ENCODE results near the gene PABPC1L.
"Not testable (repeated sequence)": the region's sequence is repeated elsewhere in the genome, so short reads cannot be mapped to it uniquely, and the experiment has no call there.

PABPC1L gene

DNA sequence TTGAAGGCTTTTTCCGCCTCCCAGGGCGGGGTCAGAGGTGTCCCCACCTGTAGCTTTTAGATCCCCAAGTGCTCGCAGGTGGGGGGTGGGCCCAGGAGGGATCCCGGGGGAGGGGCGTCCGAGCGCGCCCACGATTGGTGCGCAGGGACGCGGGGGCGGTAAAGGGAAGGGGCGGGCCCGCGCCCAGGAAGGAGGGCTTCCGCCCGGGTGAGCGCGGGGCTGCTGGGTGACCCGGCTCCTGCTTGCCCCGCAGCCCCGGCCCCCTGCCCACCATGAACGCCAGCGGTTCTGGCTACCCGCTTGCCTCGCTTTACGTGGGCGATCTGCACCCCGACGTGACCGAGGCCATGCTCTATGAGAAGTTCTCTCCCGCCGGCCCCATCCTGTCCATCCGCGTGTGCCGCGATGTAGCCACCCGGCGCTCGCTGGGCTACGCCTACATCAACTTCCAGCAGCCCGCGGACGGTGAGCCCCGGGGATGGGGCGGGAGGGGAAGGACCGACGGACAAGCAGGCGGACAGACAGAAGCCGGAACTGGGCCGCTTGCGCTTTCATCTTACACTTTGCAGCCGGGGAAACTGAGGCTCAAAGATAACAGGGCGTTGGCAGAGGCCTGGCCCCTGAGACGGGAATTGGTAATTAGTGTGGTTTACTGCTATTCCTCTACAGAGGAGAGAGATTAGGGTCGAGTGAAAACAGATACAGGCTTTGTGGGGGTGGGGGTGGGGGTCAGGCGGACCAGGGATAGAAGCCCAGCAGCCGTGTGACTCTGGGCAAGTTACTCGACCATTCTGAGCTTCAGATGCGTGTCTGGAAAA lies at the start of gene PABPC1L:
PABPC1L (plus strand) TSS at position 189 of the 818 bp plus-strand sequence; CDS start at position 273, 84 bp downstream.
- DNase-seq = no peak

DNA sequence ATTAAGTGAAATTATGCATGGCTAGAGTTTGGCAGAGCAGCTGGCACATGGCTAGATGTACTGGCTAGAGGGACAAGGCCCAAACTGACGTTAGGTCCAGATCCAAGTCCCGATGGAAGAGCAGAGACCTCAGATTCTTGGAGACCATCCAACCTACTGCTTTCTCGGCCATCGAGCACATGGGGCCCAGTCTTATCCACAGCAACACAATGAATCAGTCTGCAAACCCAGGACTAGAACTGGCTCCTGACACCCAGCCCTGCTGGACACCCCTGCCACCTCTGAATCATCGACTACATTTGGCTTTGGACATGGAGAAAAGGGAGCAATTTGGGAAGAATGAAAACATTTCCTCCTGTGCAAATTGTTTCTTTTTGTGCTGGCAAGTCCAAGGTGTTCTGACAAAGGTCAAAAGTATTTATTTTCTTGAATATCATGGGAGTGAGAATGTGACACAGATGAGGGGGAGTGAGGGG lies 48.3 kb upstream of the PABPC1L start:
- DNase-seq = no peak

DNA sequence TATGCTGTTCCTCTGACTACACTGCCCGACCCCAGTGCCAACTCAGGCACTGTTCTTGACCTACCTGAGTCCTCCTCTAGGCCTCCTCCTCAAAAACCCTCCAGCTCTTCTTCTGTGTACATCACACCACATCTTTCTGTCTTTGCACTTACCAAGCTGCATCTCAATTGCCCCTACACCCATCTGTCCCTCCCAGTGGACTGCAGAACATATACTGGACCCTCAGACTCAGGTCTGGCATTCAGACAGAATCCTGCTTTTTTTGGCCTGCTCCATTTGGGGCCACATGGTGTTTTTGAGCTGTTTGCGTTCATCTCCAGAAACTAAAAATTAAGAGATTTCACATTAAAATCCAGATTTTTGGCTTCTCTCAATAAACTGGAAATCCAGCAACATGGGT lies 47.6 kb upstream of the PABPC1L start:
- no peak for DNase-seq

DNA sequence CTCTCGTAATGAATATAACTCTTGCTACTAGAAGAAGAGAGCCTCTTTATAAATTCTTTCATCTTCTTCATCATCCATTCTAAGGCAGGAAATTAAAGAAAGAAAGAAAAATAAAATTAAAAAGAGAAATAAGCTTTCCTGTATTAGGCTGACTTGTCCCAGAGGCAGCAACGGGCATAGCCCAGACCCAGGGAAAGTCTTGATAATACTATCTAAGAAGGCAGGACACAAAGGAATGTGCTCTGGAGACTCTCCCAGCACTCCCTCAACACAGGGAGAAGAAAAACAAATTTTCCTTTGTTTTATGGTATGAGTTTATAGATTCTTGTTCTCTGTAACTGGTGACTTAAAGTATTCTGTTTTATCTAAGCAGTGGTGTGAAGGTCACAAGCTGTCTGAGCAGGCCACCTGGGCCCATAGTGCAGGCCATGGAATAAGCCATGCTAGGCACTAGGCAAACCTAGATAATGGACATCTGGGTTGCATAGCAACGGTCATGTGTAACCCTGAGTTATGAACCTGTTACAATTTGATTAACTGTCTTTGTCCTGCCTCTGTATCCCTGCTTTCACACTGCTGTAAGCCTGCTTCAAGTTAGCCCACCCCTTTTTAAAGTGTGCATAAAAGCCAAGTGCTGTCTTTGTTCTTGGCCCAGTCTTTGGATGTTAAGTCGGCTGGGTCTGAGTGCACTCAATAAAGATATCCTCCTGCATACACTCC lies 46.3 kb upstream of the PABPC1L start:
- DNase-seq = not testable (repeated sequence)

DNA sequence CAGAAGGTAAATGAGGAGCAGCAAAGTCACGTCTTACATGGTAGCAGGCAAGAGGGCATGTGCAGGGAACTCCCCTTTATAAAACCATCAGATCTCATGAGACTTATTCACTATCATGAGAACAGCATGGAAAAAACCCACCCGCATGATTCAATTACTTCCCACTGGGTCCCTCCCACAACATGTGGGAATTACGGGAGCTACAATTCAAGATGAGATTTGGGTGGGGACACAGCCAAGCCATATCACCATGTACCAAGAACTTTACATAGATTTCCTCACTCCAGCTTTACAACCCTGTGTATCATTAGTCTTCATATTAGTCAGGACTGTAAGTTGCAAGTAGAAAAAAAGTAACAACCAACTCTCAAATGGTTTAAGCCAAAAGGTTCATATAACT lies 45.4 kb upstream of the PABPC1L start:
- not testable (repeated sequence) for DNase-seq

DNA sequence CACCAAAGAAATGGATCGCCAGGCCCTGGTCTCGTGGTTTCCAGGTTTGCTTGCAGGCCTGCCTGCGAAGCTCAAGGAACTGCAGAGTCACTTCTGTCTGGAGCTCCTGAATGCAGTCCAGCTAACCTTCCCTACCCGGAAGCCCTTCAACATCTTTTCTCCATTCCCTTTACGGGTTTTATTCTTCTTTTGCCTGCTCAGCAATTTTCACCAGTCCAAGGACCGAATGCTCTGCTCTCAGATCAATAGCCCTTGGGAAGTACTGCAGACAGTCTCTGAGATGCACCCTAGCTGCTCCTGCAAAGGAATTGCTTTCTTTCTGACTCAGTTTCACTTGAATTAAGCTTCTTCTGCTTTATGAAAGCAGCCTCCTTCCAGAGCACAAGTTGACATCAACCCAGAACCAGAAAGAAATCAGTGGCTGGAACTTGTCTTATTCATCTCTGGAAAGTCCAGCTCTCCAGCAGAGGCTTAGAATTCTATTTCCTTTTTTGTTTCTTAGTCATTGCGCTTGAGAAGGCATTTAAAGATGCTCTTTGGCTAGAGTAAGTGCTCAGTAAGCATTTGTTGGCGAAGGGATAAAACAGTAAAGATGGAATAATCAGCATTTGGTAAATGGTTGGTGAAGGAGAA lies 43.0 kb upstream of the PABPC1L start:
- DNase-seq = no peak

DNA sequence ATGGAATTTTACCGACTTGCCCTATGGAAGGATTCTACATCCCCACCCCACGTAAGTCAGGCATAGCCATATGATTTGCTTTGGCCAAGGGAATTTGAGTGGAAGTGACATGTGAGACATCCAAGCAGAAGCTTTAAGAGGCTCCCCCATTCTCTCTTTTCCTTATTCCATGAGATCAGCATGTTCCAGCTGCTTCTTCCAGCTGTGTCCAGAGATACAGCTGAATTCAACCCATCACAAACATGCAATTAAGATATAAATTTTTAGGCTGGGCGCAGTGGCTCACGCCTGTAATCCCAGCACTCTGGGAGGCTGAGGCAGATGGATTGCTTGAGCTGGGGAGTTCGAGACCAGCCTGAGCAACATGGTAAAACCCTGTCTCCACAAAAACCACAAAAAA lies 40.4 kb upstream of the PABPC1L start:
- no peak for DNase-seq

DNA sequence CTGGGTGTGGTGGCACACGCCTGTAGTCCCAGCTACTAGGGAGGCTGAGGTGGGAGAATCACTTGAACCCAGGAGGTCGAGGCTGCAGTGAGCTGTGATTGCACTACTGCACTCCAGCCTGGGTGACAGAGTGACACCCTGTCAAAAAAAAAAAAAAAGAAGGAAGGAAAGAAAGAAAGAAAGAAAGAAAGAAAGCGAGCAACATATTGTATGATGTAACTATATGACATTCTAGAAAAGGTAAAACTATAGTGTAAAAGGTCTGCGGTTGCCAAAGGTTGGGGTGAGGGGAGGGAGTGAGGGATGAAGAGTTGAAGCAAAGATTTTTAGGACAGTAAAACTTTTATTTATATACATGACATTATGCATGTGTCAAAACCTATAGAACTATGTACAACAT lies 27.5 kb upstream of the PABPC1L start:
- not testable (repeated sequence) for DNase-seq

DNA sequence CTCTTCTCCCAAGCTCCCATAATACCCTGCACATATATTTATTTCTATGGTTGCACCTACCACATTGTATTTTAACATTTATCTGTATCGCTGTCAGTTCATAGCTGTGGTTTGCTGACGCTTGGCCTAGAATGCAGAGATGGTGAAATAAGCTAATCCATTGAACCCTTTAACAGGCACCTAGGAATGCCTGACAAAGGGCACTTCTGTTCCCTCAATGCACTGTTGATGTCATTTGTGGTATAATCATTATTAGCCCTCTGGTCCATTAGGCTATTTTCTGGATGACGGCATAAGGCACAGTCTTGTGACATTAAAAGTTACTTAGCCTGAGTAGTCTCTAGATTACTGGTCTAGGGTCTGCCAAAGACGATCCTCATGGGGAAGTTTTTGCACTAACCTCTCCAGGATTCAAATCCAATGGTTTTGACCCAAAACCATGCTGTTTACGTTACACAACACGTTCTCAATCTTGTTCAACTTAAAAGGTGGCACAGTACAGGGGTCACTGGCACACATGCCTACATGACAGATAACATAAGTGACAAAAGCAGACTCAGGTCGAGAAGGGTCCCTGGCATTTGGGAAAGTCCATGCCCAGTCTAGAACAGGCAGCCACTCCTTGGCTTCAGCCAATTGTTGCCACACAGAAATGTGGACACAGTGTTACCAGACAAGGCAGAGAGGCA lies 26.5 kb upstream of the PABPC1L start:
- no peak for DNase-seq

DNA sequence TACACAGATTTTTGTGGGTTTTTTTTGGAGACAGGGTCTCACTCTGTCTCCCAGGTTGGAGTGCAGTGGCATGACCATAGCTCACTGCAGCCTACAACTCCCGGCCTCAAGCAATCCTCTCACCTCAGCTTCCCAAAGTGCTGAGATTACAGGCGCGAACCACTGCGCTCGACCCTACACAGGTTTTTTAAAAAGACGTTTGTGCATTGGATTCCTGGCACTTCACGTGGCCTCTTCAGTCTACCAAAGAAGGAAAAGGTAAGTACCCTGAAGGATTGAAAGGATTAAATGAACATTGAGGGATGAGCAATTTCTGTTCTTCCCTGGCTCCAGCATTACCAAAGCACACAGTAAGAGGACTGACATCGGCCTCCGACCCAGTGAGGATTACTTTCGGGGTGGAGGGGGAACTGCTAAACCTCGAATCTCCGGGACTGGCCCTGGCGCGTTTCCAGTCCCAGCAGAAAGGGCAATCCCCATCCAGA lies 24.9 kb upstream of the PABPC1L start:
- DNase-seq = no peak

DNA sequence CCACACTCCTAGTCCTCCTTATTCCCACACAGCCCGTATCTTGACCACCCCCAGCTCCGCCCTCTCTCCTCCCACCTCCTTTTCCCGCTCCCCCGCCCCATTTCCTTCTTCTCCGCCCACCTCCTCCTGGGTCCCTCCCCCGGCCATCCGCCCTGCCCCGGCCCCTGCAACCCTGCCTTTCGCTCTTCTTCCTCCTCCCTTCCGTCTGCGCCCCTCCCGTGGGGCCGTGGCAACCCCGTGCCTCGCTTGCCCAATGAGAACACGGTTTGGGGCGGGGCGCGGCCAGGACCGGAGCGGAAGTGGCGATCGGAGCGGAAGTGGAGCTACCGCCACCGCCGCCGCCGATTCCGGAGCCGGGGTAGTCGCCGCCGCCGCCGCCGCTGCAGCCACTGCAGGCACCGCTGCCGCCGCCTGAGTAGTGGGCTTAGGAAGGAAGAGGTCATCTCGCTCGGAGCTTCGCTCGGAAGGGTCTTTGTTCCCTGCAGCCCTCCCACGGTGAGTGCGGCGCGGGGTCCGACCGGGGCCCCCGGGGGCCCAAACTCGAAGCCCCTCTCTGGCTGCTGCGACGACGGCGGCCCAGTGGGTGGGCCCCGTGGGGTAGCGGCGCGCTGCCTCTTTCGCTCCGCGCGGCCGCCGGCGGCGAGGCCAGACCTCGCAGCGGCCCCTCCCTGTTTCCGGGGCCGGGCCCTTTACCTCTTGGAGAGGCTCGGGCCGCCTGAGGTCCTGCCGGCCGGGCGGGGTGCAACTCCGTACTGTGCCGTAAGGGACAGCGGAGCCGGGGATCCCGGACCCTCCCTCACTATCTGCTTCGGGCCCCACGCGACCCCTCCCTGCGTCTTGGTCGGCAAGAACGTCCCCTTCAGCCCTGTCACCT lies 24.2 kb upstream of the PABPC1L start, which contains the start of gene YWHAB:
YWHAB (plus strand) TSS at position 314 of the 874 bp plus-strand sequence. CDS start 15,829 bp downstream, outside the sequence.
- peak; percentile 84 for DNase-seq

DNA sequence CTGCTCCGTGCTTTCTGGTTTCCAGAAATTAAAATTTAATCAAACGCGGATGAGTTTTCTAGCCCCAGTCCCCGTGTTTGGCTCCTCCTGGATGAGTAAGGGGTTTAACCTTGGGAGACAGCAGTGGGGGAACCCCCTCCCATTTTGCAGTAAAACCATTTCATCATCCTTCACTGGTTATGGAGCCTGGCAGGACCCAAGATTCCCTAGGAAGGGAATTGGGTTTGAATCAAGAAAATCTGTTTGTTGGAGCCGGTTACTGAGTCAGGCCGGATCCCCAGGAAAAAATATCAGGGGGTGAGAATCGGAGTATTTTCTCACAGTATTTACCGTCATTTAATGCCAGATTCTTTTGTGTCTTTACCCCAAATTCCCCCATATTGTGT lies 23.6 kb upstream of the PABPC1L start:
- DNase-seq = no peak

DNA sequence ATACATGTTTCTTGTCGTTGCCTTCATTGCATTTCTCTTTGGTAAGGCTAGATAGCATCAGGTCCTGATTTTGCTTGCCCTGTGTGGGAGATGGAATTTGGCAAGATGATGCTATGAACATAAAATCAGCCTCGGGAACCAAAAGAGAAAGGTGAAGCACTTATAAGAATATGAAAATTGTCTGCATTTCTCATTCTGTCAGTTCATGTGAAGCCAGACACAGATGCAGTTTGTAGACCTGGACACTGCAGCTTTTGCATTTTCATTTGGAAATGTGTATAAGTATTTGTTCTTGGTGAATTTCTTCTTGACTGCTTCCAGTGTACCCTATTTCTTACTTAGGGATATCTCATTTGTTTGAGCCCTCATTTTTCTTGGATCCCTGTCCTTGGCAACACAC lies 23.0 kb upstream of the PABPC1L start:
- no peak for DNase-seq

DNA sequence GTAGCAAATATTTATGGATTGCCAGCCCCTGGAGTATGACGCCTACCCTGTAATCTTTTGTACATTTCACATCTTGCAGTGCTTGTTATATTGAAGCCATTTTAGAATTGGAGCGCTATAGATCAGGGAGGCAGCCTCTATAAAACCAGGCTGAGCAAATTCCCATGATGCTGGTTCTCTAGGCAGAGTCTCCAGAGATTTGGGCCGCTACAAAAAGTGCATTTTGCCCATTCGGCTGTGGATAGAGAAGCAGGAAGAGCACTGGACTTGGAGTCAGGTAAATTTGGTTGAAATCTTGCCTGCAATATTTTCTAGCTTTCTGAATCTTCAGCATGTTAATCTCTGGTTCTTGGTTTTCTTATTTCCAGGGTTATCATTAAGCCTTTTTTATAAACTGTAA lies 22.4 kb upstream of the PABPC1L start:
- DNase-seq = no peak

DNA sequence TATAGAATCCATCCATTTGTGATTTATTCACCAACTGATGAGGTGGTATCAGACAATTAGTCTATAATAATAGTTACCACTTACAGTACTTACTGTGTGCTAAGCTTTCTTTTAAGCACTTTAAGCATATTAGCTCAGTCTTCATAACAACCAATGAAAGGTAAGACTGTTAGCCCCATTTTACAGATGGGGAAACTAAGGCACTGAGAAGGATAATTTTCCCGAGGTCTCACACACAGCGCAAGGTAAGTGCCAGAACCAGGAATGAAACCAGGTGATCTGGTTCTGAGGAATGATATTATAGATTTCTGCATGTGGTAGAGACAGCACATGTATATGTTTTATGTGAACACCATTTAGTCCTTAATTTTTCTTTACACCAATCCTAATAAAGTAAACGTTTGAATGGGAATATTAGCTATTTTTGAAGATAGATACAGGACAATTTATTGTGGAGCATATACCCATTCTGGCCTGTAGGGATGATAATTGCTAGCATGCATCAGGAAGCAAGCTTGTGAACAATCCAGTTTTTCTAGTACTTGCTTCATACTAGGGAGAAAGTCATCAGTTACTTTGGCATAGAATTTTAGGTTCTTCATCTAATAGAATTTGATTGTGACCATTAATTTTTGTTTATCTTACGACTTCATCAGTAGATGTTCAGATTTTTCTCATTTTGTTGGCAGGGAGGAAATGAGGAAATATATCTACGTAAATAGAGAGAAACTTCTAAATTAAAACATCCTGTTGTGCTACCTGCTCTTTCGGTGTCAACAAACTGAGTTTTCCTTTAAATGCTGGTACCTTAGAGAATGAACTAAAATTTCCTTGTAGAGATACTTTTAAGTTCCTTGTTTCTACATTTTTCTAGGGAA lies 21.4 kb upstream of the PABPC1L start:
- DNase-seq = no peak

DNA sequence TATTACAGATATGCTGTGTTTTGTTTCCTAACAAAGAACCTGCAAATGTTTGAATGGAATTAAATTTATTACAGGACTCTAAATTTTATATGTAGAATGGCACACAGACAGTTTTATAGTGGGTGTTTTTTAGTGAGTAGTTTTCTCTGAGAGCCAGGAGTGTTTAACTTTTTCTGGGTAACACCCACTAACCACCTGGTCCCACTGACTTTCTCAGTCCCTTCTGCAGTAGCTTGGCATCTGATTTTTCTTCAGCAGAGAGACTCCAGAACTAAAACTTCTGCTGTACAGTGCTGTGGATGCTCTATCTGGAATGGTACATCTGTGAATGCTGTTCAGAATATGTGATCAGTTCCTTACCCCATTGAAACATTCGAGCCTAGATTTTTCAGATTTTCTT lies 18.0 kb upstream of the PABPC1L start:
- no peak for DNase-seq

DNA sequence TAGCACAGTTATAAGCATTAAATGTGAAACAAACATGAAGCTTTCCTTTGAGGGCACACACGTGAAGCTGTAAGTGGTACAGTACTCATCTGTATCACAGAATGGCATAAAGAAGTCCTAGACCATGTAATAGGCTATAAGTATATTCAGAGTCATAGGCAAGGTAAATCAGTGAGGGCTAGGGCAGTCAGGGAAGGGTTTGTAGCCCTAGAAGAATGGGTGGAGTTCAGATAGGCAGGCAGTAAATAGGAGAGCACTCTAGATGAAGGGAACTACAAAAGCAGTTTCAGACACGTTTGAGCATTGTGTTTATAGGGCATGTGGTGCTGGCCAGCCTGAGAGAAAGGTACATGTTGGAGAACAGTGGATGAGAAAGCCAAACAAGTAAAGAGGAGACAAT lies 14.9 kb upstream of the PABPC1L start:
- no peak for DNase-seq

DNA sequence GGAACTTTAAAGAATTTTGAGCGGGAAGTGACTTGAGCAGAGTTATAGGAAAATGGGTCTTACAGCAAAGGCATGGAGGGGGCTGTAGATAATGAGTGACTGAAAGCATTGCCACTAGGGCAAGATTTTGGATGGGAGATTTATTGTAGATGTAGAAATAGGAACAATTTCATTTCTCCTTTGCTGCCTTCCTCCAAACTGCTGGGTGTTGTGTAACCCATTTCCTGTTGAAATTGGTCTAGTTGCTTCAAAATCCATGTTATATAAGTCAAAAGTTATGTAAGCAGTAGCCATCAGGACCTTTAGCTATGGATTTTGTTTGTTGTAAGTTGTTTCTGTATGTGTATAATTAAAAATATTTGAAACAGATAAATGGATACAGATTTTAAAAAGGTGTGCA lies 13.3 kb upstream of the PABPC1L start:
- no peak for DNase-seq

DNA sequence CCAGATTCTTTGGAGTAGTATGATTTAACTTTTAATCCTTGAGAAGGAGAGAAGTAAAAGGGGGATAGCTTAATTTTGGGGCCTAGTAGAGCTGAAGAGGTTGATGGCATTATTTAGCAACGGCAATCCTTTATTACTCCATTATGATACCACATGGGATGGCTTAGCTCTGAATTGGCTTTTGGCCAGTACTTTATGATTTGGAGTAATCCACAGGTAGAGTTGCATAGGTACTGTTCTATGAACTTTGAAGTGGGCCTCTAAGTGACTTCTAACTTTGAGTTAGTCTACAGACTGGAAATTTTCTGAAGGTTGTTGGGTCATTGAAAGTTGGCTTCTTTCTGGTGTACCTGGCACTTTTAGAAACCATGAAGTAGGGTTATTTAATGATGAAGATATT lies 12.7 kb upstream of the PABPC1L start:
- no peak for DNase-seq

DNA sequence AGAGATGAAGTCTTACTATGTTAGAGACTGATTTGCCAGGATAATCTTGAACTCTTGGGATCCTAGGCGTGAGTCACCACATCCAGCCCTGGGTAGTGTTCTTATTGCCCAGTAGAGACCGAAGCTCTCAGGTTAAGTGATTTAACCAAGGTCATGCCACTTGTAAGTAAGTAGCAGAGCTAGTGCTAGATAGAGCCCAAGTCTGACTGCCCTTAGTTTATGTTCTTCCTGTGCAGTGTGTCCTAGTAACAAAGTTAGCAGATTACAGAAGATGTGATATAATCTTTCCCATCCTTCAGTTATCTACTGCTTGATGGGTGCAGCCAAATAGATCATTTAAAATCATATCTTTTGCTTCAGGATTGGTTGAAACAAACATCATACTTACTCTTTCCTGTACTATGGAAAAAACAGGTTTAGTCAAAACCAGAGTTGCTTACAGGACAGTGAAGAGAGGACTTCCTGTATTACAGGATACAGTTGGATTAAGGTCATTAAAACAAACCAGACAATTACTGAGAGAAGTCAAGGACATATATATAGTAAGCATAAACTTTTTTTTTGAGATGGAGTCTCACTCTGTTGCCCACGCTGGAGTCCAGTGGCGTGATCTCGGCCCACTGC lies 9.5 kb upstream of the PABPC1L start:
- no peak for DNase-seq

All from NCI-H1694 (cell line).